ENCODE data around the gene FFAR1. TPM values are rescaled to one million over a fixed set of nuclear protein-coding genes. Genes with fewer than 3 reads are reported as not detected.

The FFAR1 gene
- total RNA-seq, 1 experiment from 2014 or later, result not detected

DNA sequence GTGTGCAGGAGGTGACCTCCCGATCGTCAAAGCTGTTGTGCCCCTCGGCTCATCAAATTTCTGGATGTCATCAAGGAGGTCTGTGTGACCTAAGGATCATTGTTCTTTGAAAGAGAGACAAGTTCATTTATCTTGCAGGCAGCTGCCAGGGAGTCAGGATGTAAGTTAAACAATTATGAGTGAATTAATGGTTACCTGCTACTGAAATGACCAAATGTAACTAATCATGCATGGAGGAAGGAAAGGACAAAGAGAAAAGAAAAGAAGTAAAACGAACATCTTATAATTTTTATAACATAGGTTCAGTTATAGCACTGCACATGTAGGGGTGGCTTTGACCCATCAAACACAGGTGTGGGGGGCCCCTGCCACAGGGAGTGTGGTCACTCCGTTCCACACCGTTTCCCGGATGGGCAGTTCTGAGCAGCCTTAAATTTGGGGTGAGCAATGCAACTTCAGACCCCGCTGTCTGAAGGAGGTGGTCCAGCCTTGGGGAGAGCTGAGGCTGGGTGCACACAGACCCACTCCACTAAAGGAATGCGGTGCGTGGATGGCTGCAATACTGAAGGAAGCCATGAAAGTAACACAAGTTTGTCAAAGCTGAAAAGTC lies 13.5 kb upstream of the FFAR1 start:
- H3K36me3 Mint-ChIP-seq (ENCODE audit: insufficient read depth, unreplicated experiment), result no peaks in the 10 kb centered on the region
- H3K36me3 ChIP-seq (ENCODE audit: control insufficient read depth, insufficient read depth, low read length), result no peaks in the 10 kb centered on the region
- H3K9me3 Mint-ChIP-seq (ENCODE audit: unreplicated experiment), result no peaks in the 10 kb centered on the region
- no peak overlapping the region for H3K4me3 ChIP-seq (ENCODE audit: low read depth, low read length)
- H3K9me3 ChIP-seq, result no peaks in the 10 kb centered on the region
- CTCF ChIA-PET, result no interaction called here
- H3K4me1 ChIP-seq, result no peaks in the 10 kb centered on the region
- POLR2A ChIA-PET, result no interaction called here
- intact Hi-C loops (cut with micrococcal nuclease; ENCODE audit: unreplicated experiment), result no loop called here
- H3K4me1 Mint-ChIP-seq (ENCODE audit: low read depth, unreplicated experiment), result no peaks in the 10 kb centered on the region
- no peaks in the 10 kb centered on the region for H3K27me3 ChIP-seq (replicated peaks; ENCODE audit: control insufficient read depth, insufficient read depth, low read length)
- TF ChIP-seq CTCF (IDR thresholded peaks at IDR 0.05; ENCODE audit: insufficient read depth in 1 of 2, low read depth in 1 of 2, low read length in 1 of 2, severe bottlenecking in 1 of 2, unreplicated experiment in 1 of 2), result no peak
- H3K27me3 Mint-ChIP-seq (ENCODE audit: insufficient read depth, unreplicated experiment), result peaks cover 2% of the 10 kb centered on the region
- no peak overlapping the region for H3K27ac Mint-ChIP-seq (ENCODE audit: unreplicated experiment)
- BruUV-seq (replicated peaks), result no TSS peak
- no peak for DNase-seq
- H3K4me3 Mint-ChIP-seq (ENCODE audit: unreplicated experiment), result no peak overlapping the region

DNA sequence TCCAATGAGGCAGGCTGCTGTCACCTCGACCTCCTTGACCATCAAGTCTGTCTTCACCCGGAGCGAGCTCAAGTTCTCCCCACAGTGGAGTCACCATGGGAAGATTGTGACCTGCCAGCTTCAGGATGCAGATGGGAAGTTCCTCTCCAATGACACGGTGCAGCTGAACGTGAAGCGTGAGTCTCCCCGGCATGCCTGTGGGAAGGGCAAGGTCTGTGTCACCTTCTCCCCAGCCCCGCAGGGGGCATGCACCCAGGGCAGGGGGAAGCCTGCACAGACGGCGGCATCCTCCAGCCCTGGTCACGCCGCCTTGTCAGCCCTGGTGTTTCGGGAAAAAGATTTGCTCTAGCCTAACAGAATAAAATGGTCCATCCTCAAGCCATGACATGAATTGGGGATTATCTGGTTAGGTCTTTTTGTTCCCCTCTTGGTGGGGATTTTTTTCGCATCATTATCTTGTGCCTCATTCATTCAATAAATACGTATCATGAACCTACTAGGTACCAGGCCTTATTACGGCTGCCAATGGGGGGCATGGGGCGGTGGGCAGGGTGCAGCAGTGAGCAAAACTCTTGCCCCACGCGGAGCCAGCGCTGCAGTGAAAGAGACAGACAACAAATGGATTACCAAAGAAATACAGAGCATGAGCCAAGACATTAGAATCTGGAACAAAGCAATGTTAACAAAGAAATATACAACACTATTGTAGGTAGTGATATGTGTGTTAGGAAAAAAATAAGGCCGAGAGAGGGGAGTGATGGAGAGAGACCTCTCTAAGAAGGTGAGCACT lies 11.3 kb upstream of the FFAR1 start:
- Histone ChIP-seq H3K4me3 (ENCODE audit: low read depth, low read length) (no peak overlapping the region), H3K4me1 (no peaks in the 10 kb centered on the region), H3K36me3 (ENCODE audit: control insufficient read depth, insufficient read depth, low read length) (no peaks in the 10 kb centered on the region), H3K27me3 (replicated peaks; ENCODE audit: control insufficient read depth, insufficient read depth, low read length) (no peaks in the 10 kb centered on the region), H3K9me3 (no peaks in the 10 kb centered on the region)
- ChIA-PET POLR2A (no interaction called here), CTCF (no interaction called here)
- H3K4me3 Mint-ChIP-seq (ENCODE audit: unreplicated experiment), result no peak overlapping the region
- peaks cover 2% of the 10 kb centered on the region for H3K27me3 Mint-ChIP-seq (ENCODE audit: insufficient read depth, unreplicated experiment)
- intact Hi-C loops (cut with micrococcal nuclease; ENCODE audit: unreplicated experiment), result no loop called here
- no TSS peak for BruUV-seq (replicated peaks)
- DNase-seq, result no peak
- H3K27ac Mint-ChIP-seq (ENCODE audit: unreplicated experiment), result no peak overlapping the region
- H3K9me3 Mint-ChIP-seq (ENCODE audit: unreplicated experiment), result no peaks in the 10 kb centered on the region
- no peaks in the 10 kb centered on the region for H3K36me3 Mint-ChIP-seq (ENCODE audit: insufficient read depth, unreplicated experiment)
- H3K4me1 Mint-ChIP-seq (ENCODE audit: low read depth, unreplicated experiment), result no peaks in the 10 kb centered on the region
- TF ChIP-seq CTCF (IDR thresholded peaks at IDR 0.05; ENCODE audit: insufficient read depth in 1 of 2, low read depth in 1 of 2, low read length in 1 of 2, severe bottlenecking in 1 of 2, unreplicated experiment in 1 of 2), result no peak

DNA sequence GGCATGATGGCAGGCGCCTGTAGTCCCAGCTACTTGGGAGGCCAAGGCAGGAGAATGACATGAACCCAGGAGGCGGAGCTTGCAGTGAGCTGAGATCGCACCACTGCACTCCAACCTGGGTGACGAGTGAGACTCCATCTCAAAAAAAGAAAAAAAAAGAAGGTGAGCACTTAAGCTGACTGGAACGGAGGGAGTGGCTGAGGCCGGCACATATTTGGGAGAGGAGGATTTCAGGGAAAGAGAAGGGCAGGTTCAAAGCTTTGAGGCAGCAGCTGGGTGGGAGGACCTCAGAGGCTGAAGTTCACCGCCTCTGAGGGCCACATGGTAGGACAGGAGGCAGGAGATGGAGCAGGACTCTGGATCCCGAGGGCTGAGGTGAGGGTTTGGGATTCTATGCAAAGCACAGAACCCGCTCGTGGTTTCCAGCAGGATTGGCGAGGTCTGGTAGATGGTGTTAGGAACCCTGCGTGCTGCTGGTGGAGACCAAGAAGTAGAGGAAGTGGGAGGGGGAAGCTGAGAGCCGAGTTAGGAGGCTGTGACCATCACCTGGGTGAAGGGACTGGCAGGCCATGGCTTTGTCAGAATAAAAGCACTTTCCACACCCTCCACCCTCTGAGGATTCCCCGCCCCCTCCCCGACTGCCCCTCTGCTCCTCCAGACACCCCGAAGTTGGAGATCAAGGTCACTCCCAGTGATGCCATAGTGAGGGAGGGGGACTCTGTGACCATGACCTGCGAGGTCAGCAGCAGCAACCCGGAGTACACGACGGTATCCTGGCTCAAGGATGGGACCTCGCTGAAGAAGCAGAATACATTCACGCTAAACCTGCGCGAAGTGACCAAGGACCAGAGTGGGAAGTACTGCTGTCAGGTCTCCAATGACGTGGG lies 10.4 kb upstream of the FFAR1 start:
- H3K36me3 Mint-ChIP-seq (ENCODE audit: insufficient read depth, unreplicated experiment), result no peaks in the 10 kb centered on the region
- no TSS peak for BruUV-seq (replicated peaks)
- H3K4me1 ChIP-seq, result no peaks in the 10 kb centered on the region
- CTCF ChIA-PET, result no interaction called here
- H3K36me3 ChIP-seq (ENCODE audit: control insufficient read depth, insufficient read depth, low read length), result no peaks in the 10 kb centered on the region
- no peaks in the 10 kb centered on the region for H3K9me3 ChIP-seq
- no peaks in the 10 kb centered on the region for H3K27me3 ChIP-seq (replicated peaks; ENCODE audit: control insufficient read depth, insufficient read depth, low read length)
- no peaks in the 10 kb centered on the region for H3K9me3 Mint-ChIP-seq (ENCODE audit: unreplicated experiment)
- DNase-seq, result no peak
- no peak overlapping the region for H3K27ac Mint-ChIP-seq (ENCODE audit: unreplicated experiment)
- POLR2A ChIA-PET, result no interaction called here
- H3K4me3 Mint-ChIP-seq (ENCODE audit: unreplicated experiment), result no peak overlapping the region
- intact Hi-C loops (cut with micrococcal nuclease; ENCODE audit: unreplicated experiment), result no loop called here
- no peak for TF ChIP-seq CTCF (IDR thresholded peaks at IDR 0.05; ENCODE audit: insufficient read depth in 1 of 2, low read depth in 1 of 2, low read length in 1 of 2, severe bottlenecking in 1 of 2, unreplicated experiment in 1 of 2)
- H3K4me1 Mint-ChIP-seq (ENCODE audit: low read depth, unreplicated experiment), result no peaks in the 10 kb centered on the region
- no peak overlapping the region for H3K4me3 ChIP-seq (ENCODE audit: low read depth, low read length)
- peaks cover 2% of the 10 kb centered on the region for H3K27me3 Mint-ChIP-seq (ENCODE audit: insufficient read depth, unreplicated experiment)

Measured in Caco-2 (cell line).